HG03378 (cell line): ENCODE measurements around the gene PHF19.

Experiments
- ATAC-seq: cut with Tn5 transposase; IDR thresholded peaks from one replicate; pipeline ENCODE4 v1.9.1; 2021; ENCODE audit warnings: mild to moderate bottlenecking, moderate library complexity; ENCODE audit not compliant: unreplicated experiment

Gene PHF19

DNA sequence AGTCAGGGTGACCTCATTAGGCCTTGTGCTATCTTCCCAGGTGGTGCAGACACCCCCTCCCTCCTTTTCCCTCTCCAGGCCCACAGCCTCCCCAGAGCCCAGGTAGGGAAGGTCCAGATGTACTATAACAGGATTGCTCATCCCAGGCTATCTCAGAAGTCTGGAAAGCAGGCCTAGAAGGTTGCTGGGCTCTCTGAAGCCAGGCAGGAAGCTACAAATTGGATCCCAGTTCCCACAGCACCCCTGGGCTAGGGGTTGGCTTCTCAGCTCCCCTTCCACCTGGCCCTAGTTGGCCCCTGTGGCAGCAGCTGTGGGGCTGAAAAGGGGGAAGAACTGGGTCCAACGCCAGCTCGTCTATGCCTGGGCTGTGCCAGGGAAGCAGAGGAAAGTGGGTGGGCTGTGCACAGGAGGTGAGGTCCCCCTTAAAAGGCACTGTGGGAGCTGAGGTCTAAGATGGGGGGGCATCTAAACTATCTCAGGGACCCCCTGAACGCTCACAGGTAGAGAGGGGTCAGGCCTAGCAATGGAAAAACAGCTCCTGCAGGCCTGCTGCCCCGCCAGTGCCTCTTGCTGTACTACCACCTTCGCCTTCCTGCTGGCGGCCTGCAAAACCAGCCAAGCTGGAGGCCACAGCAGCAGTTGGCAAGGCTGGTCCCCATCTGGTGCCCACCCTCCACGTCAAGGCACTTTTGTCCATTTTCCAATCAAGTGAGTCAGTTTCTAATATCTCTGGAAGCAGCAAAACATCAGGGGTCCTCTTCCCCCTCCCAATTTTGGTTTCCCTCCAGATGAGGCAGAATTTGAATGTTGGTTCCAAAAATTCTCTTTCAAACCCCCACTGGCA is 20.9 kb downstream of the PHF19 start:
- ATAC-seq: no peak

DNA sequence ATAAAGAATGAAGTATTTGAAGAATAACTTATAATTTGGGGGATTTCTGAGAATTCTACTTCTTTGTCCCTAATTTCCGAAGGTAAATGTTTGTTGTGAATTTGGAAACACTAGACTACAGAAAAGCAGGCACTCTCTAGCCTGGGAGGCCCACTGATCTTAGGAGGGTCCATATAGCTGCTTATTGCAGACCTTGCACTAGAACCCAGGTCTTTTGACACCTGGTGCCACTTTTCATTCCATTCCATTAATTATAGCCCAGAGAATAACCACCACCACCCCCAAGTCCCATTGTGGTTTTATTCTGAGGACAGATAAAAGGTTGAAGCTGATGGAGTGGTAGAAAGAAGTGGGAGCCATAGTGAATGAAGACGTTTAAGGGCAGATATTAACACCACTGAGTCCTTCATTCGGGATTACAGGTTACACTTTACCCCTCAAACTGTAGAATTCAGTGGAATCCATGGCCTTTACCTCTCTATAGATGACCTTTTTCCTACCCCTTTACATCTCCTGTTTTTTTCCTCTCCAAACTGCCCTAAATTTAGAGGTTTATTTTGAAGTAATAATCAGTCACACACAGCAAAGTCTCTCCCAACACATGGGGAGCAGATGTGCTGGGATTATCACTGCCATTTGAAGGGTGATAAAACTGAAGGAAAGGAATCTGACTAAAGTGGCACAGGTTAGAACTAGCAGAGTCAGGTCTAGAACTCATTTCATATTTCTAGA is 22.2 kb downstream of the PHF19 start:
- ATAC-seq: no peak

DNA sequence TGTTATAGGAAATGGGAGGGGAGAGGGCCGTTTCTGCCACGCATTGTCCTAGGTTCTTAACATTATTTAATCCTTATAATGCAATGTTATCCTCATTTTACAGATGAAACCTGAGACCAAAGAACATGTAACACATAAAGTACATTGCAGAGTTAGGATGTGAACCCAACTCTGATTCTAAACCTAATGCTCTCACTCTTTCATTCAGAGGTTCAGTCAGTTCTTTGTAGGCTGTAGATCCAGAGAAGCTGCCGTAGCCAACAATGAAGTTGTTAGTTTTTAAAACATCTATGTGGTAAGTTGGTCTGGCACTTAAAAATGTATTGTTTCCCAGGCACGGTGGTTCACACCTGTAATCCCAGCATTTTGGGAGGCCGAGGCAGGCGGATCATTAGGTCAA is 23.8 kb downstream of the PHF19 start:
- no peak for ATAC-seq

DNA sequence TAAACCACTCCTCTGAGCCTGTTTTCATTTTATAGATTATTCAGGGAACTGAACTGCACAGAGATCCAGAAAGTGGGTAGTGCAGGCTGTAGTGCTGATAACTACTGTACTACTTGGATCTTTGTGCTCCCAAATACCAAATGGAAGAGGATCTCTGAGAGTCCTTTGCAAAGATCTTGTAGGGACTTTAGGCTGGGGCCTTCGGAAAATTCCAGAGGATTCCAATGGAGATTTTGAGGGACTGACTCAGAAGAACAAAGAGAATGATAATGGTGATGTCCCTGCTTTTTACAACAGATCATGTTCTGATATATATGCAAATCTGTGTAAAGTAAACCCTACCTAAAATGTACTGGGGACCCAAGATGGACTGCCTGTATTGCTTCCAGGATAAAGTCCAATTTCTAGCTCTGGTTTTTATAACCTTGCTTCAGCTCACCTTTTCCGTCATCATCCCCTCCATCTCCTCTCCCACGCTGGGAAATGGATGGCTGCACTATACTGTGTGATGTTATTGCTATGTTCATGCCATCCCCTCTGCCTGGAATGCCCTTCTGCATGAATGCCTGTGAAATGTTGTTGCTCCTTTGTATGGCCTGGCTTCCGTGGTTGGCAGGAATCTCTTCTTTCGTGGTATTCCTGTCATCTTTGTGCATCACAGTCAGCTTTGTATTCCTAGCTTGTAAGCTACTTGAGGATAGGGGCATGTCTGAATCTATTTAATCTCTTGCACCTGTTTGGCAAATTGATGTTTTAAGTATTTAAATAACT is 24.6 kb downstream of the PHF19 start:
- no peak for ATAC-seq

DNA sequence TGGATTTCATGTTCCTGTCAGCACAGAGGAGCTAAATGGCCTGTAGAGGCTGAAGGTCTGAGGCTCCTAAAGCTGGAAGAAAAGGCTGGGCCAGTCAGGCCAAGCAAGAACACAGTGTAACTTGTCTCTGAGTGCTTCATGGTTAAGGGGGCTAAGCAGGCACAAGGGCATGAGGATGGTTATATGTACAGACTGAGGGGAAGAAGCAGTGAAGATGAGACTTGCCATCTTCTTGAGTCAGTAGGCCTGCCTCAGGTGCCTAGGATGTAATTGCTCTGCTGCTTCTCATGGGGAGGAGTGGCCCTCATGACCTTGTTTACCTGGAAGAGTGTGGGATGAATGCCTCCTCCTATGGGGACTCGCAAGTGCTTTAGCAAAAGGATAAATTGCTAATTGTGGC is 25.5 kb downstream of the PHF19 start:
- no peak for ATAC-seq

DNA sequence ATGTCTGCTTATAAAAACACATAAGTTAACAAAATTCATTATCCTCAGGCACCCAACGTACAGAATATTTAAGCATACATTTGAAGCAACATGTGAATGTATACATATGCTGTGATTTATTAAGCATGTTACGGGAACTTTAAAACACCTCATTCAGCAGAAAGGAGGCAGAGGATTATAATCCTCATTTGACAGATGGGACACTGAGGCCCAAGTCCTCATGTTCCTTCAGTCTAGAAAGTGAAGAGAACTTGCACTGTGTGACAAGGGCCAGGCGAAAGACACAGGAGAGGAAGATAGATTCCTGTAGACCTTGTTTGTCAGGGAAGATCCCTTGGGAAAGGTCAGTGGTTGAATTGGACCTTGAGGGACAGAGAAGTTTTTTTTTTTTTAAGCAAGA is 26.7 kb downstream of the PHF19 start:
- ATAC-seq: no peak

DNA sequence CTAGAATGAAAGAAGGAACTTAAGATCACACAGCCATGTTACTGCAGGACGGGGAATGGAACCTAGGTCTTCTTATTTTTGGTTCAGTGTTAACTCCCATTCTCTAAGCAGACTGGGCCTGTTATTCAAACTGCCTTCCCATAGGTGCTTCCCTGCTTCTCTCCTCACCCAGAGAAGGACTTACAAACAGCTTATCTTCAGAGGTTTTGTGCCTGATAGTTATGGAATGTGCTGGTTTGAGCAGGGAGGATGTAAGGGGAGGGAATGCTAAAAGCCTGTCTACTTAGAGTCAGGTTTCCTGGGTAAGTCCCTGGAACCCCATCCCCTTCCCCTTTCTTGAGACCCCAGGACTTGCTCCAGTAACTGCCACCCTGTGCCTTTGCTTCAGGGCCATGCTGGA is 30.1 kb downstream of the PHF19 start:
- no peak for ATAC-seq

DNA sequence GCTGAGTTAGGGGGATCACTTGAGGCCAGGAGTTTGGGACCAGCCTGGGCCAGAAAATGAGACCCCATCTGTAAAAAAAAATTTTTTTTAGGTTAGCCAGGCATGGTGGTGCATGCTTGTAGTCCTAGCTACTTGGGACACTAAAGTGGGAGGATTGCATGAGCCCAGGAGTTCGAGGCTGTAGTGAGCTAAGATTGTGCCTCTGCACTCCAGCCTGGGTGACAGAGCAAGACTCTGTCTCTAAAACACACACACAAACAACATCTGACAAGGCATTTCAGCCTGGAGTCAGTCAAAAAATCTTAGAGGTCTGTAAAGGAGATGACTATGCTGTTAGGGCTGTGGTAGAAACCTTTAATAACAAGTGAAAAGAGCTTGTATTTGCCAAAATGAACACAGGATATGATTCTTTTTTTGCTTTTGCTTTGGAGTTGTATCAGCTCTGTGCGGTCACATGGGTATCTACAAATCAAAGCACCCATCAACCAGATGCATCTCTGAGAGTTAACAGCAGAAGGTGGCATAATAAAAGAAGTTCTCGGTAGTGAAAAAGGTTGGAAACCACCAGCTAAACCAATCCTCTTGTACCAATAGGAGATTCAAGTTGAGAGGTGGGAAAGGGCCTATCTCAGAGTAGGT is 30.6 kb downstream of the PHF19 start:
- ATAC-seq: no peak

DNA sequence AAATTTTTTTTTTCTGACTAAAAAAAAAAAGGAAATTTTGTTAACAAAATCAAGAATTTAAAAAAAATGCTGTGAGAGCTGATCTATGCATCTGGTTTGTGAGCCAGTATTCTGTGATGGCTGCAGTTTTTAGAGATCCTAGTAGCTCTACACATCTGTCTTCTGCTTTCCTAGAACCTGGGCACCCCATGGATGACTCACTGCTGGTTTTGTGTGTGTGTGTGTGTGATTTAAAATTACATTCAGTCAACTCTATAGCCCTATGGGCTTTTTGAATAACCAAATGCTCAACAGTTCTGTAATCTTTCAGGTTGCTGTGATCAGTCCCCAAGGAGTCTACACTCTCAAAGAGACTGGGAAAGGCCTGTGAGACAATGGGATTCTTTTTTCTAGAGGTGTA is 31.7 kb downstream of the PHF19 start:
- ATAC-seq: no peak

DNA sequence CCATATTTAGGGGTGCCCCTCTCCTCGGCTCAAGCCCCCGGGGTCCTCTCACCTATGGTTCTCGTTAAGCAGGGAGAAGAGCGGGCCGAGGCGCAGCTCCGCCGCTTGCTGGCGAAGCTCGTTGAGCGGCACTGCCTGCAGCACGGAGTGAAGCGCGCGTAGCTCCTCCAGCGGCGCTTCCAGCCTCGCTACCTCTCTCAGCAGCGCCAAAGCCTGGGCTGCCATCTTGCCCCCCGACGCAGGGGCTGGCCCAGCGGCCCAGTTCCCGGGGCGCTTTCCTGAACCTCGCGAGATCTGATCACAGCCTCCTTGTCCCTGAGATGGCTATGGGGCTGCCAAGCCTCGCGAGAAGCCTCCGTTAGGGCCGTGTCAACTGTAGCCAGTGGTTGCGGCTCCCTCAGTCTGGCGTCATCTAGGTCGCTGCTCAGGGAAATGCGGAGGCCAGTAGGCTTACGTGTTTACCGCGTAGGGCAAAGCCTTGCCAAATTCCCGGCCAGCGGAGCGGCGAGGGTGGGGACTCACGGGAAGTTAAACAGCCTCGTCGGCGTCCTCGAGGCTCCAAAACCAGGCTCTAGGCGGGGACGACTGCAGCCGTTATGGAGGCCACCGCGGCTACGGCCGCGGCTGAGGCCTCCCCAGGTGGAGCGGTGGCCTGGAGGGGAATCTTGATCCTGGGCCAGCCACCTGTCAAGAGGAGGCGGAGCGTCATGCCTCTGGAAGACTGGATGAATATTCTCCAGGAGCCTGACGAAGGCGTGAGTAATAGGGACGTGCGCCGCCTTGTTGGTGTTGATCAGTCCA is 34.1 kb downstream of the PHF19 start, which contains the start of gene PSMD5:
TSS of gene PSMD5 (minus strand) at position 238 of the 801 bp plus-strand sequence. CDS start at position 225, 13 bp downstream.
- ATAC-seq: peak; percentile 98

DNA sequence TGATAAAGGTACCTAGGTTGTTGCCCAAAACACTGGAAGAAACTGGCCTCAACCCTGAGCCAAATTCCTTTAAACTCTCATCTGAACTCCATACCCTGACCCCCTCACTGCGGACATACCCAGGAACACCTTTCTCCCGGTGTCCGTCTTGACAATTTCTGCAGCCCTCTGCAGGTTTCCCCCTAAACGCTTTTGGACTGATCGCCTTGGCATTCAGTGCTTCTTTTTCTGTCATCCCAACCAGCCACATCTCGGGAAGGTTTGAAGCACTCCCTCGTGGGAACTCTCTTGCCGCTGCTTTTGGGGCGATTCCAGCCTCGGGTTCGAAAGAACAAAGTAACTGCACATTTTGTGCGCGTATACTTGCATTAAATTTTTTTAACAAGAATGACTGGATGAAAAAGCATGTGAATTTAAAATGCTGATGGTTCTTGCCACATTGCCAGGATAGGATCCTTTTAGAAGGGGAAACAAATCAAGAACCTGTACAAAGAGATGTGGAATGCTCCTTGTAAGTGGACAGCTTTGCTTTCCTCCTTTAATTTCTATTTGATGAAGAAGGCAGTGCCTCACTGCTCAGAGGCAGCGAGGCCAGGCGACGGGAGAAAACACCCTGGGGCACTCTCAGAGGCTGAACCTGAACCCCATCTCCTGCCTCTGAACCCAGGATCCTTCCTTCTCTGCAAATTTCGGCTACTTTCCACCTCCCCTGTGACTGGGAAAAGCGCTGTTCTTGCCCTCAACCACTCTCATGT is 34.9 kb downstream of the PHF19 start:
- ATAC-seq: no peak

DNA sequence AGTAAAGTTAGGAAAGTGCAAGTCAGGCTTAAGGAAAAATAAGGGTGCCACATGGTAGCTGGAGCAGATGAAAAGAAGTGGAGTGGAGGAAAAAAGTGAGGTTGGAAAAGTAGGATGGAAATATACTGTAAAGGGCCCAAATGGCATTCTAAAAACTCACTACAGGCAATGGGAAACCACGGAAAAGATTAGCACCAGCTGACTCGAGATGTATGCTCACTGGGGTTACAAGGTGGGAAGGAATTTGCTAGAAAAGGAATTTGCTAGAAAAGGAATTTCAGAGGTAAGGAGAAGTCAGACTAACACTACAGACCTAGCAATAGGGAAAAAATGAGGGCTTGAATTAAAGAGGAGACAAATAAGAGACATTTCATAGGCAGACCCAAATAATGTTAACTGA is 37.8 kb downstream of the PHF19 start:
- no peak for ATAC-seq

DNA sequence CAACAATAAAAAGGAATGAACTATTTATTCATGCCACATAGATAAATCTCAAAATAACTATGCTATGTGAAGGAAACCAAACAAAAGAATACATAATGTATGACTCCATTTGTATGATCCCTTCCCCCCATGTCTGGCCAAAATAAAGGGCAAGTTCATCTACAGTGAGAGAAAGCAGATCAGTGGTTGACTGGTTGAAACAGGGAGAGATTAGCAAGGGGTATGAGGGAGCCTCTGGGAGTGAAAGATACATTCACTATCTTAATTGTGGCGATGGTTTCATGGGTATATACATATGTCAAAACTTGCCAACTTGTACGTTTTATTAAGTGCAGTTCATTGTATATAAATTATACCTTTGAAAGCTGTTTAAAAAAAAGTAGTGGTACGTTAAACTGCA is 39.1 kb downstream of the PHF19 start:
- no peak for ATAC-seq

DNA sequence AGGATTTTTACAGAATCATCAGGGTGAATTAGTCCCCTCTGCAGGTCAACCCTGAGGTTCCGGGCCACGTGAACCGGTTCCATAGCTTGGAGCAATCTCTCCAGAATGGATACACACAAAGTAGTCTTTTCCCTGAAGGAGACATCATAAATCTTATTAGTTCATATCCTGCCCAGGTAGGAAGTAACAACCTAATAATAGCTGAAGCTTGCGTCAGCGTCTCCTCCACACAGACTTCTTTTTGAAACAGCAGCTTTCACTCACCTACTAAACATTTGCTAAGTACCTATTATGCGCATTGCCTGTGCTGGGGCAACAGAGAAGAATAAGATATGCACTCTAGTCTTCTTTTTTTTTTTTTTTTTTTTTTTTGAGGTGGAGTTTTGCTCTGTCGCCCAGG is 43.7 kb downstream of the PHF19 start:
- no peak for ATAC-seq

DNA sequence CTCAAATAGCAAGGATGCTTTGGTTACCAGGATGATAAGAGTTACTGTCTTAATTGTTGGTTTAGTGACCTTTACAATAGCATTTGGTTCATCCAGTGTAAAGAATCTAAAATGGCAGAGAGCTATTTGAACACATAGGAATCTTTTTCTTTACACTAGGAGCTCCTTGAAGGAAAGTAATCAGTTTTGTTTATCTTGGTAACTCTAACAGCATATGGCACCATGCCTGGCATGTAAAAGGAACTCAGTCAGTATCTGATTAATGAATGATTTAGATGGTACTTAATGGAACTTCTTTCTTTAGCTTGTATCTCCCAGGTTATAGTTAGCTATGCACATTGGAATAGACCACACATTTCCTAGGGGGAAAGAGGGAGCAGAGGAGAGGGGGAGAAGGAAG is 44.2 kb downstream of the PHF19 start:
- ATAC-seq: no peak

DNA sequence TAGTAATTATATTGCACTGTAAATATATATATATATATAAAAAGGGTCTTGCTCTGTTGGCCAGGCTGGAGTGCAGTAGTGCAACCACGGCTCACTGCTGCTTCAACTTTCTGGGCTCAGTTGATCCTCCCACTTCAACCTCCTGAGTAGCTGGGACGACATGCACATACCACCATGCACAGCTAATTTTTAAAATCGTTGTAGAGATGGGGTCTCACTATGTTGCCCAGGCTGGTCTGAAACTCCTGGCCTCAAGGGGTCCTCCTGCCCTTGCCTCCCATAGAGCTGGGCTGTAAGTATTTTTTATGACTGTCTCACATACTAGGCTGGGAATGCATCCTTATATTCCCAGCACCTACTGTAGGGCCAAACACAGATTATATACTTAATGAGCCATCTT is 46.1 kb downstream of the PHF19 start:
- no peak for ATAC-seq

DNA sequence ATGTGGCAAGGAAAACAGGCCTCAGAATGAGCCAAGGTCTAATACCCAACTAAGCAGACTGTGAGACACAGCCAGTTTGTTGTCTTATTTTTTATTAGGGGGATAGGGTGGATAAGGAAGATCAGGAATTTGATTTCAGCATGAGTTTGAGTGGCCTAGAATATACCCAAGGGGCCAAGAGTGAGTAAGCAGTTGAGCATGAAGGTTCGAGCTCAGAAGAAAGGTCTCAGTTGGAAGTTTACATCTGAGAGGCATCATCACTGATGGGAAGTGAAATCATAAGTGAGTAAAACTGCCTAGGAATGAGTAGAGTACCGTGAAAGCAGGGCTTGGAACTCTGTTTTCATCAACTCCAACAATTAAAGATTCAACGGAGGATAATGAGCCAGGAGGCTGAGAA is 46.8 kb downstream of the PHF19 start:
- ATAC-seq: no peak

DNA sequence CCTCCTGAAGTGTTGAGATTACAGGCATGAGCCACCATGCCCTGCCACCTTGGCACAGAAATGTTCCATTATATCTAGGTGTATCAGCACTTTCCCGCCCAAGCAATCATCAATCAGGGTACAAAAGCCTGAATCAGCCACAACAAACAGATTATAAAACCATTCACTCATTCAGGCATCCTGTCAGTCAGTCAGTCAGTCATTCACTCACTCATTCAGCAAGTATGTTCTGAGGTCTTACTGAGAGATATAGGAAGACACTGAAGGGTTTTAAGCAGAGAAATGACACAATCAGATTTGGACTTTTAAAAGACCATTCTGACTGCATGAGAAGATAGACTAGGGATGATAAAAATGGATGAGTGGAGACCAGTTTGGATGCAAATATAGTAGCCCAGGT is 47.3 kb downstream of the PHF19 start:
- no peak for ATAC-seq

DNA sequence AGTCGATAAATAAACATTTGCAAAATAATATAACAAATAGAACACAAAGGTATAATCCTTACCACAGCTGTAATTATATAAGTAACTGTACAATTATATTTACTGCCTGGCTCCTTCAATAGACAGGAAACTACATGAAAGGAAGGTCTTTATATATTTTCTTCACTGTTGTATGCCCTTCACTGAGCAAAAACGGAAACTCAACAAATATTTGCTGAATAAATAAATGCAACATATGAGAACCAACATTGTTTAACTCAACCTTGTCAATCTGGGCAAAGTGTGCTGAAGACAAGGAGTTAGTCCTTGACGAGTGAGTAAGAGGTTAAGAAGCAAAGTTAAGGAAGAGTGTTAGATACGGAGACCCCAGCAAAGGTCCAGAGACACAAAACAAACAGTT is 56.9 kb downstream of the PHF19 start:
- ATAC-seq: no peak

DNA sequence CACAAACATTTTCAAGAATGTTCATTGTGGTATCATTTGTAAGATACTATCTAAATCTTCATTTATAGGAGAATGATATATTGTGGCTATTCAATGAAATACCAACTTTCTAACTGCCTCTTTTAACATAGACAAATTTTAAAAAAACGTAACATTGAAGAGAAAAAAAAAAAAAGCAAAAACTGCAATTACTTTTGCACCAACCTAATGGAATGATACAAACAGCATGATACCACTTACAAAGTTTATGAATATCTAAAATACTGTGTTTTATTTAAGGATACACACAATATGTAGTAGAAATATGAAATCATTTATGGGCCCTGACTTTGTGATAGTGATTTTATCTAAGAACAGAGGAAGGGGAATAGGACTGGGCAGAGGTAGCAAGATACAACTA is 58.4 kb downstream of the PHF19 start:
- no peak for ATAC-seq
